Measurements from ENCODE around the gene SFR1. TPM values are rescaled to one million over a fixed set of nuclear protein-coding genes. Genes with fewer than 3 reads are reported as not detected.

The SFR1 gene
- 8.3 TPM for polyA plus RNA-seq (2012; ENCODE audit: low read depth, missing spikeins)

DNA sequence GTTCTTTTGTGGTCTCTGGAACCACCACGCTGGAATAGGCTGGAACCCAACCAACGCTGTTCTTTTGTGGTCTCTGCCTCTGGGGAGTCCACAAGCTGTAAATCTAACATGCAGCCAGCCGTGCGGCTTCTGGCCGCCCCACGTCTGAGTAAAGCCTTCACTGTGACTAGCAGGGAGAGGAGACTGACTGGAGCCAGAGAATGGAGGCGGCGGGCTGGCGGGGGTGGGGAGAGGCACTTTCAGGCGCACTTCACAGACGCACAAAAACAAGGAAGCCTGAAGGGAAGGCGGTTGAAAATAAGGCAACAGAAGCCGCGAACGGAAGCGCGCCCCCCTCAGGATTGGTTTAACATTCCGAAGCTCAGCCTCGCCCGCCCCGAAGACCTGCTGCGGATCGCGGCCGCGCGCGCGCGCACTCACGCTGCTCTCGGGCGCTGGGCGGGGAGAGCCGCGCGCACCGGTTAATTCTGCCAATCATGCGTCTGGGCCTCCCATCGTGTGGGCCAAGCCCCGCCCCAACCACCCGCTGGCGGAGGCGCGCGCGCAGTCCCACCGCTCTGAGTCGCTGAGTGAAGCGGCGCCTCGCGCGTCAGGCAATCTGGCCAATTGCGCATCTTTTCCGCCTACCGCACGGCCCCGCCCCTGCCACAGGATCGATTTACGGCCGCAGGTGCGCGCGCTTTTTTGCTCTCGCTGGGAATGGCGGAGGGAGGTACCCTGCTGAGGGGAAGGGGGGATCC is at the start of gene SFR1:
SFR1 (plus strand) TSS at position 687 of the 740 bp plus-strand sequence; CDS start at position 700, 13 bp downstream.
- FAIRE-seq: peak; percentile 100
- peak; percentile 90 for TF ChIP-seq POLR2AphosphoS5 (IDR thresholded peaks at IDR 0.05; ENCODE audit: low read depth, low read length)
- TF ChIP-seq POLR2A (IDR thresholded peaks at IDR 0.05; ENCODE audit: low read depth, low read length): peak; percentile 95
- TF ChIP-seq TAF1 (IDR thresholded peaks at IDR 0.05; ENCODE audit: low read depth, low read length): peak; percentile 95
- no peak for TF ChIP-seq PAX5 (IDR thresholded peaks at IDR 0.05; ENCODE audit: insufficient read depth, low read length, severe bottlenecking)
- TF ChIP-seq SPI1 (IDR thresholded peaks at IDR 0.05; ENCODE audit: low read depth, low read length): 0 out of 2 replicates have a peak, but pooled peaks have one; percentile 30
- no peak; the same call in 1 of the 2 replicates for TF ChIP-seq POU2F2 (IDR thresholded peaks at IDR 0.05; ENCODE audit: low read depth, low read length)
- peak; percentile 72 for DNase-seq (ENCODE audit: insufficient read length, low spot score)

GRCh38 chr10:104072786-104073185 is 49.2 kb upstream of the SFR1 start:
- 0 out of 2 replicates have a peak, but pooled peaks have one; percentile 10 for TF ChIP-seq SPI1 (IDR thresholded peaks at IDR 0.05; ENCODE audit: low read depth, low read length)
- TF ChIP-seq POLR2AphosphoS5 (IDR thresholded peaks at IDR 0.05; ENCODE audit: low read depth, low read length): no peak
- TF ChIP-seq TAF1 (IDR thresholded peaks at IDR 0.05; ENCODE audit: low read depth, low read length): no peak
- TF ChIP-seq POLR2A (IDR thresholded peaks at IDR 0.05; ENCODE audit: low read depth, low read length): no peak
- no peak for FAIRE-seq
- DNase-seq (ENCODE audit: insufficient read length, low spot score): no peak

- no peak for DNase-seq (ENCODE audit: insufficient read length, low spot score)
- FAIRE-seq: no peak
- no peak for TF ChIP-seq POU2F2 (IDR thresholded peaks at IDR 0.05; ENCODE audit: low read depth, low read length)
- no peak for TF ChIP-seq POLR2A (IDR thresholded peaks at IDR 0.05; ENCODE audit: low read depth, low read length)
- no peak for TF ChIP-seq POLR2AphosphoS5 (IDR thresholded peaks at IDR 0.05; ENCODE audit: low read depth, low read length)
- no peak for TF ChIP-seq SPI1 (IDR thresholded peaks at IDR 0.05; ENCODE audit: low read depth, low read length)
- TF ChIP-seq TAF1 (IDR thresholded peaks at IDR 0.05; ENCODE audit: low read depth, low read length): no peak
- no peak for TF ChIP-seq PAX5 (IDR thresholded peaks at IDR 0.05; ENCODE audit: insufficient read depth, low read length, severe bottlenecking)
Observed at GRCh38 chr10:104074505-104074904, 47.5 kb upstream of the SFR1 start.

- no peak for TF ChIP-seq SPI1 (IDR thresholded peaks at IDR 0.05; ENCODE audit: low read depth, low read length)
- no peak for TF ChIP-seq PAX5 (IDR thresholded peaks at IDR 0.05; ENCODE audit: insufficient read depth, low read length, severe bottlenecking)
- TF ChIP-seq POLR2A (IDR thresholded peaks at IDR 0.05; ENCODE audit: low read depth, low read length): no peak
- no peak for TF ChIP-seq POLR2AphosphoS5 (IDR thresholded peaks at IDR 0.05; ENCODE audit: low read depth, low read length)
- no peak for TF ChIP-seq POU2F2 (IDR thresholded peaks at IDR 0.05; ENCODE audit: low read depth, low read length)
- TF ChIP-seq TAF1 (IDR thresholded peaks at IDR 0.05; ENCODE audit: low read depth, low read length): no peak
- DNase-seq (ENCODE audit: insufficient read length, low spot score) (no peak), FAIRE-seq (no peak)
Observed at GRCh38 chr10:104076743-104077160, 45.2 kb upstream of the SFR1 start.

DNA sequence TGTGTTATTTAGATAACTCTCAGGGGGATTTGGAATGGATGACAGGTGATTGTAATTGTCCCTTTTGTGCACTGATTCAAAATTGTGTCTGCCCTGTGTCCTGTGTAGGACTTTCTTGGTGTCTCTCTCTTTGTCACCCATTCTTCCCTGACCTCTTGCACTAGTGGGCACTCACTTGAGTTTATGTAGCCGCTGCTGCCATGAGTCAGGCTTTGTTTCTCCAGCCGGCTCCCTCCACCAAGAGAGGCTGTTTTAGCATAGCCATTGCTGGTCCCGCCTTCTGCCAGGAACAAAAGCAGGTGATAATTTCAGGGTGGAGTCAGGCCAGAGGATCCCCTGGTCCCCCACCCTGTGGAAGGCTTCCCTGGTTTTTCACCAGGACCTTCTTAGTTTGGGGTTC is 44.7 kb upstream of the SFR1 start:
- DNase-seq (ENCODE audit: insufficient read length, low spot score) (no peak), FAIRE-seq (no peak)
- TF ChIP-seq PAX5 (IDR thresholded peaks at IDR 0.05; ENCODE audit: insufficient read depth, low read length, severe bottlenecking) (no peak), POU2F2 (IDR thresholded peaks at IDR 0.05; ENCODE audit: low read depth, low read length) (no peak), SPI1 (IDR thresholded peaks at IDR 0.05; ENCODE audit: low read depth, low read length) (no peak), POLR2AphosphoS5 (IDR thresholded peaks at IDR 0.05; ENCODE audit: low read depth, low read length) (no peak), TAF1 (IDR thresholded peaks at IDR 0.05; ENCODE audit: low read depth, low read length) (no peak), POLR2A (IDR thresholded peaks at IDR 0.05; ENCODE audit: low read depth, low read length) (no peak)

- FAIRE-seq: no peak
- no peak for DNase-seq (ENCODE audit: insufficient read length, low spot score)
Observed at GRCh38 chr10:104077663-104078151, 44.3 kb upstream of the SFR1 start.

DNA sequence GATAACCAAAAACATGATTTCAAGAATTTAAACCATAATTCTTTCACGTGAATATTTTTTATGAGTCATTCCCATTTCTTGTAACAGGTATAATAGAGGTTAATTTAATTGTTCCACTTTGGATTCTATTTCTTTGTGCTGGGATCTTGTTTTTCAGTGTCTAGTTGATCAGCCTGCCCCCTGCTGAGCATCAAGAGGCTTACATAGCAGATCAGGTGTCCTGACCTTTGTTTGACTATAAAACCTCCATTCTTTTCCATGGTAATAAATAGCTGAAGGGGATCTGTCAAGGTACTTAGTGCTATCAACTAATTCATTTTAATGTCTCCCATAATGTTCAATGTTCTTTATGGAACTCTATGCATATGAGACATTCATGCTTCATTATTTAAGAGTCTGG is 41.2 kb upstream of the SFR1 start:
- TF ChIP-seq SPI1 (IDR thresholded peaks at IDR 0.05; ENCODE audit: low read depth, low read length): no peak
- TF ChIP-seq TAF1 (IDR thresholded peaks at IDR 0.05; ENCODE audit: low read depth, low read length): no peak
- no peak for TF ChIP-seq POLR2AphosphoS5 (IDR thresholded peaks at IDR 0.05; ENCODE audit: low read depth, low read length)
- TF ChIP-seq PAX5 (IDR thresholded peaks at IDR 0.05; ENCODE audit: insufficient read depth, low read length, severe bottlenecking): no peak
- TF ChIP-seq POU2F2 (IDR thresholded peaks at IDR 0.05; ENCODE audit: low read depth, low read length): no peak
- TF ChIP-seq POLR2A (IDR thresholded peaks at IDR 0.05; ENCODE audit: low read depth, low read length): no peak
- FAIRE-seq (no peak), DNase-seq (ENCODE audit: insufficient read length, low spot score) (no peak)

More at GRCh38 chr10:104077663-104078151, 44.3 kb upstream of the SFR1 start:
- no peak for TF ChIP-seq SPI1 (IDR thresholded peaks at IDR 0.05; ENCODE audit: low read depth, low read length)
- no peak for TF ChIP-seq PAX5 (IDR thresholded peaks at IDR 0.05; ENCODE audit: insufficient read depth, low read length, severe bottlenecking)
- TF ChIP-seq TAF1 (IDR thresholded peaks at IDR 0.05; ENCODE audit: low read depth, low read length): no peak
- TF ChIP-seq POU2F2 (IDR thresholded peaks at IDR 0.05; ENCODE audit: low read depth, low read length): no peak
- no peak for TF ChIP-seq POLR2AphosphoS5 (IDR thresholded peaks at IDR 0.05; ENCODE audit: low read depth, low read length)
- no peak for TF ChIP-seq POLR2A (IDR thresholded peaks at IDR 0.05; ENCODE audit: low read depth, low read length)

GRCh38 chr10:104081998-104082397 is 40.0 kb upstream of the SFR1 start:
- FAIRE-seq (no peak), DNase-seq (ENCODE audit: insufficient read length, low spot score) (no peak)
- TF ChIP-seq POU2F2 (IDR thresholded peaks at IDR 0.05; ENCODE audit: low read depth, low read length) (no peak), SPI1 (IDR thresholded peaks at IDR 0.05; ENCODE audit: low read depth, low read length) (no peak), POLR2AphosphoS5 (IDR thresholded peaks at IDR 0.05; ENCODE audit: low read depth, low read length) (no peak), TAF1 (IDR thresholded peaks at IDR 0.05; ENCODE audit: low read depth, low read length) (no peak), POLR2A (IDR thresholded peaks at IDR 0.05; ENCODE audit: low read depth, low read length) (no peak), PAX5 (IDR thresholded peaks at IDR 0.05; ENCODE audit: insufficient read depth, low read length, severe bottlenecking) (no peak)

DNA sequence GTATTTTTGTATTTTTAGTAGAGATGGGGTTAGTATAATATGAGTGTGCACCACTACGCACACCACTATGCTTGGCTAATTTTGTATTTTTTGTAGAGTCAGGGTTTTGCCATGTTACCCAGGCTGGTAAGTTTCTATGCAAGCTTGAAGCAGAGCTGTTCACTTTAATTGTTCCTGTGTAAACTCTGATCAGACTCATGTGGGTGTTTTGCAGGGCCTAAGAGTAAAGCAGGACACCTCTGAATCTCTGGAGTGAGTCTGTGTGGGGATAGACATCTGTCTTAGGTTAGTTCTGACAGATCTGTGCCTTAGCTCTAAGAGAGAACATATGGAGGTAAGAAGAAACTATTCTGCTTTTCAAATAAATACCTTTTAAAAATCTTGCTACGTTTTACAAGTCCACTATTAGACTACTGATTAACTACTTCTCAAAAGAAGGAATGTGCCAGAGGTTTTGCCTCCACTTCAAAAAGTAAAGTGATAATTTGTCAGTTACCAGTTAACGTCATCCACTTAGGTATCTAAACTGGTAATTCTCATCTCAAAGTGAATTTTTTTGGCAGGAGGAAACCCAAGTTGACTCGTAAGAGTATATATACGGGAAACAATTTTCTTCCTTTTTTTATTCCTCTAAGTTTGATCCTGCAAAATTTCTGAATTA is 37.4 kb upstream of the SFR1 start:
- TF ChIP-seq POLR2A (IDR thresholded peaks at IDR 0.05; ENCODE audit: low read depth, low read length) (no peak), POLR2AphosphoS5 (IDR thresholded peaks at IDR 0.05; ENCODE audit: low read depth, low read length) (no peak), SPI1 (IDR thresholded peaks at IDR 0.05; ENCODE audit: low read depth, low read length) (no peak), POU2F2 (IDR thresholded peaks at IDR 0.05; ENCODE audit: low read depth, low read length) (no peak), TAF1 (IDR thresholded peaks at IDR 0.05; ENCODE audit: low read depth, low read length) (no peak), PAX5 (IDR thresholded peaks at IDR 0.05; ENCODE audit: insufficient read depth, low read length, severe bottlenecking) (no peak)
- FAIRE-seq: no peak
- DNase-seq (ENCODE audit: insufficient read length, low spot score): no peak

All from GM12891 (cell line).